Suppressor macrophage treated with lipopolysaccharide for 4 hours (primary cell): ENCODE measurements around the gene IL22RA1.

Experiments
- DNase-seq: peaks from one replicate; pipeline ENCODE4 v3.0.0-alpha.2; 2020

The IL22RA1 gene, protein sequence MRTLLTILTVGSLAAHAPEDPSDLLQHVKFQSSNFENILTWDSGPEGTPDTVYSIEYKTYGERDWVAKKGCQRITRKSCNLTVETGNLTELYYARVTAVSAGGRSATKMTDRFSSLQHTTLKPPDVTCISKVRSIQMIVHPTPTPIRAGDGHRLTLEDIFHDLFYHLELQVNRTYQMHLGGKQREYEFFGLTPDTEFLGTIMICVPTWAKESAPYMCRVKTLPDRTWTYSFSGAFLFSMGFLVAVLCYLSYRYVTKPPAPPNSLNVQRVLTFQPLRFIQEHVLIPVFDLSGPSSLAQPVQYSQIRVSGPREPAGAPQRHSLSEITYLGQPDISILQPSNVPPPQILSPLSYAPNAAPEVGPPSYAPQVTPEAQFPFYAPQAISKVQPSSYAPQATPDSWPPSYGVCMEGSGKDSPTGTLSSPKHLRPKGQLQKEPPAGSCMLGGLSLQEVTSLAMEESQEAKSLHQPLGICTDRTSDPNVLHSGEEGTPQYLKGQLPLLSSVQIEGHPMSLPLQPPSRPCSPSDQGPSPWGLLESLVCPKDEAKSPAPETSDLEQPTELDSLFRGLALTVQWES

DNA sequence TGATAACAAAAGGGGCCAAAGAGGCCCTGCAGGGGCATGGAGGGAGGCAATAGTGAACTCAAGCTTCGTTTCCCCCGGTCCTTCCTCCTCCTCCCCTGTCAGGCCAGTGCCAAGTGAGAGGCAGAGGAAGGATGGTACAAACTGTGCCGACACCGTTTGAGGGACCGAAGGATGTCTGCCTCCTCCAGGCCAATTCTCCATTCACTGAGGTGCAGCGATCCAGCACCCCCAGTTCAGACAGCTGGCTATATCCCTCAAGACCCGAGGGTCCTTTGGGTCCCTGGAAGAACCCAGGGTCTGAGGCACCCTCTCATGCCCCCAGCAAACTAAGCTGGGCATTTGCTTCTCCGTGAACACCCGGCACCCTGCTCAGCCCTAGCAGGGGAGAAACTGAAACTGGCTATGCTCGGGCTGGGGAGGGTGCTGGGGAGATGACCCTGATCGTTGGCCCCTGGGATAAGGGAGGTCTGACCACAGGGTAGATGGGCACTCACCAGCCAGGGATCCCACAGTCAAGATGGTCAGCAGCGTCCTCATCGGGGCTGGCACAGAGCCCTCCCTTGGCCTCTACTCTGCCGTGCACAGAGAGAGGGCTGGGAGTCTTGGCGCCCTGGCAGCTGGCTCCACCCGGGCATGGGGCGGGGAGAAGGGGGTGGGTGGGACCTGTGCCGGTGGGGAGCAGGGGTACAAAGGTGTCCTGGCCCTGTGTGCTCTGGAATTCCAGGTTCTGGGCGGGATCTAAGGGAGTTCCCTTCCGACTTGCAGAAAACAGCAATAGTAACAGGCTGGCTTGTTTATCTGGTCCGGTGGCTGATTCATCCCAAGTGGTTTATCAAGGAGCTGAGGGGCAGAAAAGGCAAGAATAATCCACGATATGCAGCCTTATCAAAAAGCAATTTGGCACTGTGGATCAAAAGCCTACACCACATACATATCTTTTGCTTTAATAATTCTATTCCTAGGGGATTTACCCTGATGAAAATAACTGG lies at the start of gene IL22RA1:
Gene IL22RA1 (minus strand): TSS at position 595 of the 989 bp plus-strand sequence. CDS start 58 bp downstream, at position 537.
- DNase-seq, result no peak

DNA sequence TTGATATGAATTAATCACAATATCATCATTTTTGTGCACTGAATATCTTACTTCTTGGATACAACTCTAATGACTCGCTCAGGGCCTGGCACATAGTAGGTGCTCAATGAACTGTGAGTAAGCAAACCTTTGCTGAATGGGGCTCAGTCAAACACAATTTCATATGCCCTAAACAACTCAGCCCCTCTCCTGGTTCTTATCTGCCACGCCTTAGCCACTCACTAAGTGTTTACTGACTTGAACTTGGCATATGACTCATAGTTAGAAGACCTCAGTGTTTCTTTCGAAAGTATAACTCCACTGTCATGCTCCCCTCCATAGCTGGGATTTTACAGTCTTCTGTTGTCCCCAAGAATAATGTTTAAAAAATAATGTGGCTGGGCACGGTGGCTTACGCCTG lies 48.9 kb upstream of the IL22RA1 start:
- DNase-seq, result peak; percentile 91

DNA sequence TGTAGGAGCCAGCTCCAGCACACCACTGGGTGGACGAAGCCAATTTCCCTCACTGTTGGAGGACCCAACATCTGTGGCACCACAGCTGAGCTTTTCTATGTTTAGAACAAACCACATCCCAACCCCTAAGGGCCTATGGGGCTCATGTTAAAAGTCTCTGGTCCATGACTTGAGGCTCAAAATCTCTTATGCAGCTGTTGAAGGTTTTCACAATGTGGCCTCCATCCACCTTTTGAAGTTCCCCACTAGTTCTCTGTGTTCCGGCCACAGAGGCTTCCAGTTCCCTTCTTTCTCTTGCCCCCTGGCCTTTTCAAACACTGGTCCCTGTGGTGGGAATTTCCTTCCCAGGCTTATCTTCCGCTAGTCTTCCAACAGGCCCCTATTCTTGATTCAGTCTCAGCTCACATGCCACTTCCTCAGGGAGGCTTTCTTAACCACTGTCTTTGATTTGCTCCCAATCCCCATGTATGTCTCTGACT lies 48.1 kb upstream of the IL22RA1 start:
- peak; percentile 66 for DNase-seq

DNA sequence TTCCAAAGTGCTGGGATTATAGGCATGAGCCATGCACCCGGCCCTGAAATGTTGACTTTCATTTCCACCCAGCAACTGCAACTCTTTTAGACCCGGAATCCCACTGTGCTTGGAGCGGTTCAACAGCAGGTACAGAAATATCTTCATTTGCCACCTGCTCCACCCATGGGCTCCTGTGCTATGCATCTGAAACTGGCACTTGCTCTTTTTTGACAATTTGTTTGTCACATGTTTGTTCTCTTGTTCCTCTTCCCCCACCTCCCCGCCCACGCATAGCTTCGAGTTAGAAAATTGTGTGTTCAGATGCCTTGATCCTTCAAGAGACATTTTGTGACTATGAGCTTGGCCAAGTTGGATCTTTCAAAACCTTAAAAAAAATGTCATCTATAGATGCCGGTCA lies 46.6 kb upstream of the IL22RA1 start:
- DNase-seq, result peak; percentile 82

DNA sequence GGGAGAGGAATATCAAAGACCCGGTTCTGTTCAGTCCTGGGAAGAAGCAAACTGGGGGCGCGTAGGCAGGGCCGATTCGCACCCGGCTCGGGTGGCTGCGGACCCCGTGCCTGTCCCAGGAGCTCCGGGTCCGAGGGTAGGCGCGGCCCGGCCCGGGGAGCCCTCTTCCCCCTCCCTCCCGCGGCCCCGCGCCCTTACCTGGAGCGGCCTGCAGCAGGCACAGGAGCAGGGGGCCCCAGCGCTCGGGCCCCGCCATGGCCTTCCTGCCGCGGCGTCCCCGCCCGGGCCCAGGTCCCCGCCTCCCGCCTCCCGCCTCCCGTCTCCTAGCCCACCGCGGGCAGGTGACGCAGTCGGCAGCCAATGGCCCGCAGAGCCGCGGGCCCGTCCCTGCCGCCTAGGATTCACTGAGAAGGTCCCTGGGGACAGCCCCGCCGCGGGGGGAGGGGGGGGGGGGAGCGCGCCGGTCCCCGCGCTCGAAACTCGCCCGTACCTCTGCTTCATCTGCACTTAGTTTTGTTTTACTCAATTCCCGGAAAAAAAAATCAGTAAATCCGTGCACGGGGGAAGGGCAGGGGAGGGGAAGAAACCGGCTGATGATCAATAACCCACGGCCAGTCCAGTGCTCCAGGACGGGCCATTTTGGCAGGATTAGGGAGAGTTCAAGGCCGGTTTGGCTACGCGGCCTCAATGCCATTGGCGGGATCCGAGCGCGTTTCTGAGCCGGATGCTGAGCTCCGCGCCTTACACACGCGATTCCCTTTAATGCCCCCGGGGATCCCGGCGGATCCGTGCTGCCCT lies 44.3 kb upstream of the IL22RA1 start, which contains the start of gene IFNLR1:
Gene IFNLR1 (minus strand): TSS at position 297 of the 798 bp plus-strand sequence. CDS start 41 bp downstream, at position 256.
- DNase-seq, result peak; percentile 37

DNA sequence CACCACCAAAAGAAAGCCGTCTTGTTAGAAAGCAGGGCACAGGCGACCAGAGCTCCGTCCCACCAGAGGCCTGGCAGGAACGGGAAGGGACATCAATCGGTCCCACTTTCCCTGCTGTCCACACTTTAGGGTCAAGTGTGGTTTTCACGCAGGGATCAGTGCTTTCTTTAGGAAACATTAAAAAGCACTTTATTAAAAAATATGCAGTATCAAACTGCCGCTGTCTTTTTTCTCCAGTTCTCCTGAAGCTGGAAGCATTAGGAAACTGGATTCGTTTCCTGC lies 43.7 kb upstream of the IL22RA1 start:
- DNase-seq, result no peak

DNA sequence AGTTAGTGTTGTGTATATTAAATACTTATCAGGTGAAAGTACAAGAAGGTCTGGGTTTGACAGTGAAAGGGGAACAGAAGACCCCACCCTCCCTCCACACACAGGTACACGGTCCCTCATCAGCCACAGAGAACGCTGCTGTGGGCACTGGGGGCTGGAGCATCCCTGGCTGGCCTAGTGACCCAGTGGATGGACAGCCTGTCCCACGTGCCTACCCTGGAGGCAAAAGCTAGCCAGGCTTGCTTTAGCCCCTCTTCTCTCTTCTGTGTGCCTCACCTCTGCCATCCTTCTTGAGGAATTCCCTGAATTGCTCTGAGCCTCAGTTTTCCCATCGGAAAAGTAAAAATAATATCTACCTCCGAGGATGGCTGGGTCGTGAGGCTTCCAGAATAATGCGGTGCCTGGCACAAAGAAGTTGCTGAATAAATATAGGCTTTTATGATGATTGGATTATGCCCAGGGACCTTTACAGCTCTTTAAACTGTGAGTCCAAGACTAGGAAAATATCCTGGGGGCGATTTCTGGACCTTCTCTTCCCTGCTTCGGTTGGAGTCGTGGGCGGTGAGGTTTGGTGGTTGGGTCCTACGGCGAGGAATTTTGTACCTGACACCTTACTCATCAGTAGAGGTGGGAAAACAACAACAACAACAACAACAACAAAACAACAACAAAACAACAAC lies 43.2 kb upstream of the IL22RA1 start:
- DNase-seq, result no peak

DNA sequence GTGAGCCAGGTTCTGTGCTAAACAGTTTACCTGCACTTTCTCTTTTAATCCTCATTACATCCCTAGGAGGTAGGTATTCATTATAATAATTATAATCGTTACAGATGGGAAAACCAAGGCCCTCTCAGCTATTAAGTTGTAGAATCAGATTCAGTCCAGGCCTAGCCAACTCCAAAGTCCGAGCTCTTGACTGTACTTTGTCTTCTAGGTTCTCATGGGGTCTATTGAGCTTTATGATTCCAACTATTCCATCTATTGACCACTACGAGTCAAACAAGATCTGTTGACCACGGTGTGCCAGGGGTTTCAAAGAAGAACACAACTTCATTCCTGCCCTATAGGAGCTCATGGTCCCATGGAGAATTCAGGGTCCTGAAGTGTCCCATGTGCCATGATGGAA lies 42.1 kb upstream of the IL22RA1 start:
- no peak for DNase-seq

DNA sequence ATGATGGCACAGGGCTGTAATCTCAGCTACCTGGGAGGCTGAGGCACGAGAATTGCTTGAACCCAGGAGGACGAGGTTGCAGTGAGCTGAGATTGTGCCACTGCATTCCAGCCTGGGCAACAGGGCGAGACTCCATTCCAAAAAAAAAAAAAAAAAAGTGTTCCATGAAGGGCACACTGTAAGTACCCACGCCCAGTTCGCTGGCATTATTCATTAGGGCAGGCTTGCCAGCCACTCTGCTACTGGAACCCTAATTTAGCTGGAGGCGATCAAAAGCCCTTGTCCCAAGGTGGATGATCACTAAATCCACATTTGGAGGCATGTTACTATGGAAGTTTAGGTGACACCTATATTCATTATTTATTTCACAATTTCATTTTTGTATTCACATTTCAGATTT lies 39.1 kb upstream of the IL22RA1 start:
- no peak for DNase-seq

DNA sequence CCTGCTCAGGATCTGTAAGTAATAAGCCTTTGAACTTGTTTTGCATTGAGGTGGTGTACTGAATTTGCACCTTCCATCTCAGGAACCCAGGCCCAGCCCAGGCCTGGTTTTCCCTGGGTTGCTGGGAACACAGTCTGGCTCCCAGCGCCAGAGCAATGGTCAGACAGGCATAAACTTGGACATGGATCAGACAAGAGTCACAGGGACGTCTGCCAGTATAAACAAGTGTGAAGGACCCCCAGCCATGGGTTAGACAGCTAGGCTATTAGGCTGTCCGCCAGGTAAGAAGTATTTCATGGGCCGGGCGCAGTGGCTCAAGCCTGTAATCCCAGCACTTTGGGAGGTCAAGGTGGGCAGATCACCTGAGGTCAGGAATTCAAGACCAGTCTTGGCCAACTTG lies 38.7 kb upstream of the IL22RA1 start:
- no peak for DNase-seq

DNA sequence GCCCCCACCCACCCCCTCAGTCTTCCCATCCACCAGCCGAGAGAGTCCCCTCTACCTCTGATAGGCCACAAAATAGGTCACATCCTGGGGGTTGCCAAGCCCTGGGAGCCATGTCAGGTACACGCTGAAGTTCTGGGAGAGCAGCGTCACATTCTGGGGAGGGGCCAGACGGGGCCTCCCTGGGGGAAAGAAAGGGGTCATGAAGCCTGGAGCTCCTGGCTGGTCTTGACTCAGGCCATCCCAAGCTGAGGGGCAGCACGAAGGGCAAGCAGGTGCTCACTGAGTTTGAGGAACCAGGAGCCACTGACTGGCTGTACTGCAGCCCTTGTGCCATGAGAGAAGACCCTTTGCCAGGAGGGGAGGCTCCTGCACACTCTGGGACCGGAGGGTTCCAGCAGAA lies 37.7 kb upstream of the IL22RA1 start:
- no peak for DNase-seq

DNA sequence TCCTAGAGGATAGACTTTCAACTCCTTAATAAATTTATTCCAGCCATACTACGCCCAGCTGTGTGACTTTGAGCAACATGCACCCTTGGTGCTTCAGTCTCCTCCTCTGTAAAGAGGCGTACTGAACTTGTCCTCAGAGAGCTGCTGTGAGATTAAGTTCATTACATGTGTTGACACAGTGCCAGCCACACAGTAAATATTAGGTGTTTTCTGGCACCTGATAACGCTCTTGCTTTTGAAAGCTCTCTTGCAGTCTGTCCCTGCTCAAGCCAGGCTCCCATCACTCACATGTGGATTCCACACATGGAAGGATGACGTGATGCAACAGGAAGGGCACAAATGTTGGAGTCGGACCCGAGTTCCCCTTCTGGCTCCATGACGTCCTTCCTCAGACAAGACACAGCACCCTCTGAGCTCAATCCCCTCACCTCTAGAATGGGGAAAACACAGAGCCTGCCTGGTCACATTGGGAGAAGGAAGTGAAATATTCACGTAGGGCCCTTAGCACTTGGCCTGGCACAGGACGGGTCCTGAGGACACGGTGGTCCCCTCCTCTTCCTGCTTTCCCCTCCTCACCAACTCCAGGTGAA lies 36.4 kb upstream of the IL22RA1 start:
- DNase-seq, result peak; percentile 31

DNA sequence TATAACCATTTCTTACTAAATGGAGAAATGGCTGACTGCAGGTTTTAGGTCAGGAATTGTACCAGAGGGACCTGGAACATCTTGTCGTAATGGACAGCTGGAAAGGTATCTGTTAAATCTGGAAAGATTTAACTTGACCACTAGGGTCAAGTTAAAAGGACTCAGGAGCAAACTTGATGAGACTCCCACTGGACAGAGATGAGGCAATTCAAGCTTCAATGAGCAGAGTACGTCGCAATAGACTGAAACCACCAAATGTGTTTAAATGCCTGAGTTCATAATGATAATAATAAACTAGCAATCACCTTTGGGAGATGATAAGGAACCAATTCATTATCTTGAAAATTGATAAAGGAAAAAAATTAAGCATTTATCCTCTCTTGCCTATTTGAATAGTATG lies 35.5 kb upstream of the IL22RA1 start:
- no peak for DNase-seq

DNA sequence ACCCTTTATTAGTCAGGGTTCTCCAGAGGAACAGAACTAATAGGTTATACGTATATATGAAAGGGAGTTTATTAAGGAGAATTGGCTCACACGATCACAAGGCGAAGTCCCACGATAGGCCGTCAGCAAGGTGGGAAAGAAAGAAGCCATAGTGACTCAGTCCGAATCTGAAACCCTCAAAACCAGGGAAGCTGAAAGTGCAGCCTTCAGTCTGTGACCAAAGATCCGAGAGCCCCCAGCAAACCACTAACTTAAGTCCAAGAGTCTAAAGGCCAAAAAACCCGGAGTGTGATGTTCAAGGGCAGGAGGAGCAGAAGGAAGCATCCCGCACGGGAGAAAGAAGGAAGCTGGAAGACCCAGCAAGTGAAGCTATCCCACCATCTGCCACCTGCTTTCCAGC lies 34.2 kb upstream of the IL22RA1 start:
- no peak for DNase-seq

DNA sequence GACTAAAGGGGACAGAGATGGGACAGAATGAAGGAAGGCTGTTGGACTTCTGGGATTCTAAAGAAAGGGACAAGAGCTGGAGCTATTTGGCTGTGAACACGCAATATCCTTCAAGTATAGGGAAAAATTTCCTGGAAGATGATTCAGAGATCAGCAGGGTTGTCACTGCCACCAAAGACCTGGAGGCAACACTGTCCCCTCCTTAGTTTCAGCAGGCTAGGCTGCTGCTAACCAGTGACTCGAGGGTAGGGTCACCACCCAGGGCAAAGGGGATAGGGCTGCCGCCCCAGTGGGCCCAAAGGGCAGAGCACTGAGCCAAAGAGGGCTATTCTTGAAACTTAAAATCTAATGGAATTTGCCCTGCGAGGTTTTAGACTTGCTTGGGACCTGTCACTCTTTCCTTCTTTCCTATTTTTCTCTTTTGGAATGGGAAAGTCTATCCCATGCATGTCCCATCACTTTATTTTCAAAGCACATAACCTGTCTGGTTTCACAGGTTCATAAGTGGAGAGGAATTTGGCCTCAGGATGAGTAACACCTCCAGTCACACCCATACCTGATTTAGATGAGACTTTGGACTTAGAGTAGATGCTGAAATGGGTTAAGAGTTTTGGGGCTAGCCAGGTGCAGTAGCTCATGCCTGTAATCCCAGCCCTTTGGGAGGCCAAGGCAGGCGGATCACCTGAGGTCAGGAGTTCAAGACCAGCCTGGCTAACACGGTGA lies 32.3 kb upstream of the IL22RA1 start:
- DNase-seq, result no peak

DNA sequence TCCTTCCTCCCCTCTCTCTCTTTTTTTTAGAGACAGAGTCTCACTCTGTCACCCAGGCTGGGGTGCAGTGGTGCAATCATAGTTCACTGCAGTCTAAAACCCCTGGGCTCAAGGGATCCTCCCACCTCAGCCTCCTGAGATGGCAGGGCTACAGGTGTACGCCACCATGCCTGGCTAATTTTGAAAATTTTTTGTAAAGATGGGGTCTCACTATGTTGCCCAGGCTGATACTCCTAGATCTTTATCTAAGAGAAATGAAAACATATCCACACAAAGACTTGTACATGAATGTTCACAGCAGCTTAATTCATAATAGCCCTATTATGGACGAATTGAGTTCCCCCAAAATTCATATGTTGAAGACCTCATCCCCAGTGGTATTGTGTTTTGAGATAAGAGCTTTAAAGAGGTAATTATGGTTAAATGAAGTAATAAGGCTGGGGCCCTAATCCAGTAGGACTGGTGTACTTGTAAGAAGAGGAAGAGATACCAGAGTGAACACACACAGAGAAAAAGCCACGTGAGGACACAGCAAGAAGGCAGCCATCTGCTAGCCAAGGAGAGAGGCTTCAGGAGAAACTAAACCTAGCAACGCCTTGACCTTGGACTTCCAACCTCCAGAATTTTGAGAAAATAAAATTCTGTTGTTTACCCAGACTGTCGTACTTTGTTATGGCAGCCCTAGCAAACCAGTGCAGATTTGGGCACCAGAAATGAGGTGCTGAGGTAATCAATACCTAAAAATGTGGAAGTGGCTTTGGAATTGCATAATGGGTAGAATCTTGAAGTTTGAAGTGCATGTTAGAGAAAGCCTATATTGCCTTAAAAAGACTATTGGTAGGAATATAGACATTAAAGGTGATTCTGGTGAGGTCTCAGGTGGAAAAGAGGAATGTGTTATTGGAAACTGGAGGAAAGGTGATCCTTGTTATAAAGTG lies 31.0 kb upstream of the IL22RA1 start:
- DNase-seq, result peak; percentile 40

DNA sequence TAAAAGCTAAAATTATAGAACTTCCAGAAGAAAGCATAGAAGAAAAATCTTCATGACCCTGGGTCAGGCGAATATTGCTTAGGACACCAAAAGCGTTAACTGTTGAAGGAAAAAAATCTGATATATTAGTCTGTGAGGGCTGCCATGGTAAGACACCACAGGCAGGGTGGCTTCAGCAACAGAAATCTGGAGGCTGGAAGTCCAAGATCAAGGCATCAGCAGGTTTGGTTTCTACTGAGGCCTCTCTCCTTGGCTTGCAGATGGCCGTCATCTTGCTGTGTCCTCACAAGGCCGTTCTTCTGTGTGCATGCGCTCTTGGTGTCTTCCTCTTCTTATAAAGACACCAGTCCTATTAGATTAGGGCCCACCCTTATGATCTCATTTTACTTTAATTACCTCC lies 29.7 kb upstream of the IL22RA1 start:
- DNase-seq, result no peak

DNA sequence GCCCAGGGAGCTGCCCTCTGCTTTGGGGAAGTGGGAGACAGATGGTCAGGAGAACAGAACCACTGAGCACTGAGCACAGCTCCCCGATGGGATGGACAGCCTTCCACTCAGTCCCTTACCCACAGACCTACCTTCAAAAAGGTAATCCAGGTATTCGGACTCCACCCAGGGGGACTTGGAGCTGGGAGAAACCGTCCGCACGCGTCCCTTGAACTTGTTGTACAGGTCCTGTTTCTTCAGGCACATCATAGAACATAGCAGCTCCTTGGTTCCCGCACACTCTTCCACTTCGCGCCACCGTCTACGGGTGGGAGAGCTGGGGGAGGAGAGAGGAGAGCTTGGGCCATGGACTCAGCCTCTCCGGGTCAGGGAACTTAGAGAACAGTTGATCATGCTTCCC lies 26.3 kb upstream of the IL22RA1 start:
- no peak for DNase-seq

DNA sequence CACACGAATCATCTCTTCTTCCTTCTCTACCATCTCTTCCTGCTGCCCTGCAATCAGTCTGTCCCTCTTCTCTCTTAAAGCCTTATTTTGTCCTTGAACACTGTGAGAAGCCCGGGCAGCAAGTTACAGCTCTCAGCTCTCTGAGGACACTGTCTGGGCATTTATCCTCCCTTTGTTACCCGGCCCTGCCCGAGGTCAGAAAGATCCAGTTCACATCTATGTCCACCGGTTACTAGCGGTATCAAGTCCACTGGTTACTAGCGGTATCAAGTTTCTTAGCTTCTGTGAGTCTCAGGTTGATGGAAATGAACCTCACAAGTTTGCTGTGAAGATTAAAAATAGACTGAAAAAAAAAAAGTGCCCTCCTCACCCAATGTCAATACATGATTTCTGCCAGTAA lies 25.3 kb upstream of the IL22RA1 start:
- no peak for DNase-seq

DNA sequence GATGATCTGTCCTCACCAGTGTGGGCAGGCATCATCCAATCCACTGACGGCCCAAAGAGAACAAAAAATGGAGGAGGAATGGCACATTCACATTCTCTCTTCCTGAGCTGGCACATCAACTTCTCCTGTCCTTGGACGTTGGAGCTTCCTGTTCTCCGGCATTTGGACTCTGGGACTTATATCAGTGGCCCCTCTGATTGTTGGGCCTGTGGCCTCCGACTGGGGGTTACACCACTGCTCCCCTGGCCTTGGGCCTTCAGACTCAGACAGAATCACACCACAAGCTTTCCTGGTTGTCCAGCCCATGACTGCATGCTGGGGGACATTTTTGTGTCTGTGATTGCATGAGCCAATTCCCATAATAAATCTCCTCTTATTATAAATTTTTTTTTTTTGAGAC lies 24.1 kb upstream of the IL22RA1 start:
- DNase-seq, result no peak
